ENCODE results near the gene CCDC50.

CCDC50 gene

DNA sequence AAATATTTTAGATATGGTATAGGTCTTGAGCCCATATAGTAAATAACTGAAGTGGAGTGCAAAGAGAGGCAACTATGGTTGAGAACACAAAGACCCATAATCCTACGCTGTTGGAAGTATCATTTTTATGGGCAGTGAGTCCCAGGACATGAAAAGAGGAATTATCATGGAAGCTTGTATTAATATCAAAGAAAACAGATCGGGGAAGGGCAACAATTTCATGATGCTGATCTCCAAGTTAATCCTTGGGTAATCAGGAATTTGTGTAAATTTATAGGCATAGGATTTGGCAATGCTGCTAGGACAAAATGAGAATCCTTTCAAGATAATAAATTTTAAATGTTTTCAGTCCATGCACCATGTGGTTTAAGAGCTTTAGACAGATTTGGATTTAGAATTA, 91.6 kb downstream of the CCDC50 start:
- no peak for DNase-seq (ENCODE audit: low spot score)

DNA sequence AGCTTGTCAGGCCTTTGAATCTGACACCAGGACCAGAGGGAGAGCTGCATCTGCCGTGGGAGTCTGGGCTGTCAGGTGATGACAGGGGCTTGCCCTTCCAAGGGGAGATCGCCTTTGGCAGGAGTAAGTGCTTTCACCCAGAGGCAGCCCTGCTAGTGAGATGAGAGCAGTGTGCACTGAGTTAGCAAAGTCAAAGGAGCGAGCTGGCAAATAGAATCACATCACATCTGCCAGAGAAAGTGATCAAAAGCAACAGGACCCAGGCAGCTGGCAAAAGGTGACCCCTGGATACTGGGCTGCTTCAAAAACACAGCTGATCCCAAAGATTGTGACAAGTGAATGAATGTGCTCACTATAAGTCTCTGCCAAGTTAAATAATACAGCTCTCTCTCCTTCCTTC, 95.7 kb downstream of the CCDC50 start:
- DNase-seq (ENCODE audit: low spot score) = peak; percentile 60

DNA sequence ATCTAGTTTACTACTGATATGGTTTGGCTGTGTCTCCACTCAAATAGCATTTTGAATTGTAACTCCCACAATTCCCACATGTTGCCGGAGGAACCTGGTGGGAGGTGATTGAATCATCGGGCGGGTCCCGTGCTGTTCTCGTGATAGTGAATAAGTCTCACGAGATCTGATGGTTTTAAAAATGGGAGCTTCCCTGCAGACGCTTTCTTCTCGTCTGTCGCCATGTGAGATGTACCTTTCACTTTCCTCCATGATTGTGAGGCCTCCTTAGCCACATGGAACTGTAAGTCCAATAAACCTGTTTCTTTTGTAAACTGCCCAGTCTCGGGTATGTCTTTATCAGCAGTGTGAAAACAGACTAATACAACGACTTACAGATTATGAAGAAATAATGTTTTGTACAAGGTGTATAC, 96.1 kb downstream of the CCDC50 start:
- DNase-seq (ENCODE audit: low spot score) = peak; percentile 85

DNA sequence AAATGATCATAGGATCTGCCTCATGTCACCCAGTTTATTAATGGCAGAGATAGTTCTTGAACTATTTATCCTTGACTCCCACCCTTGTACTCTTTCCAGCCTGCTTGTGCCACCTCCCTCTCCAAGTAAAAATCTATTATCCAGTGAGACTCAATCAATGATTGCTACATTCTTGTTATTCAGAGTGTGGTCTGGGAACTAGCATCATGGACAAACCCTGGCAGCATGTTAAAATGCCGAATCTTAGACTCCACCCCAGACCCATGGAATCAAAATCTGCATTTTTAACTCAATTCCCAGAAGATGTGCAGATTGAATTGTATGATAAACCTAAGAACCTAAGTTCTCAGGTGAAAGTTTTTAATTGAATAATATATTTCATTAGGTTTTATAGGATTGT, 97.1 kb downstream of the CCDC50 start:
- no peak for DNase-seq (ENCODE audit: low spot score)

DNA sequence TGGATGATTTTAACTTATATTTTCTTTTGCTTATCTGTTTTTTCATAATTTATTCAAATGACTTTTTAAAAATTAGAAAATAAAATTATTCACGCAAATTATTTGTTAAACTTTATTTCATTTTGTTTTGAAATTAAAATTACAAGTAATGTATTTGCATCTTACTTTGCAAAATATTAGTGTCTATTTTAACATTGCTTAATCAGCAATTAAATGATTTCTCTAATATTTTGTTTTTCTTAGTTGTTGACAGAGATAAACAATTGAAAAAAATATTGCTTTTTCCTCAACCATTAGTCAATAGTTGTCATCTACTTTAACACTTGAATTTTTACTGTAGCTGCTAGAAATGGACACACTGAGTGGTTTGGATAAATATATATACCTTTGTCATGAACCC, 99.0 kb downstream of the CCDC50 start:
- no peak for DNase-seq (ENCODE audit: low spot score)

DNA sequence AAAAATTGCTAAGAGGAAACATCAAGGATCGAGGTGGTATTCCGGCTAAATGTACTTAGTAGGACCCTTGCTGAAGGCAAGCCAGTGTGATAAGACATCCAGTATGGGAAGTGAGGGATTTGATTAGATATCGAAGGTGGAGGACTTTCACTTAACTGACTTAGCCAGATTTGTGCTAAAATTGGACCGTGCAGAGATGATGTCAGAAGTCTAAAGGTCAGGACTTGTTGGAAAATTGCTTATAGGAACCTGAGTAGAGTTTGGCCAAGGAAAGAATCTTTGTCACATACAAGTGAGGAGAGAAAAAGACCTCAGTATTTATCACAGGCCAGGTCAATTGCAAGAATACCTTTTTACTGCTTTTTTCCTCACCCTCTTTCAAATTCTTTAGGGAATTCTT, 100.9 kb downstream of the CCDC50 start:
- DNase-seq (ENCODE audit: low spot score) = no peak

DNA sequence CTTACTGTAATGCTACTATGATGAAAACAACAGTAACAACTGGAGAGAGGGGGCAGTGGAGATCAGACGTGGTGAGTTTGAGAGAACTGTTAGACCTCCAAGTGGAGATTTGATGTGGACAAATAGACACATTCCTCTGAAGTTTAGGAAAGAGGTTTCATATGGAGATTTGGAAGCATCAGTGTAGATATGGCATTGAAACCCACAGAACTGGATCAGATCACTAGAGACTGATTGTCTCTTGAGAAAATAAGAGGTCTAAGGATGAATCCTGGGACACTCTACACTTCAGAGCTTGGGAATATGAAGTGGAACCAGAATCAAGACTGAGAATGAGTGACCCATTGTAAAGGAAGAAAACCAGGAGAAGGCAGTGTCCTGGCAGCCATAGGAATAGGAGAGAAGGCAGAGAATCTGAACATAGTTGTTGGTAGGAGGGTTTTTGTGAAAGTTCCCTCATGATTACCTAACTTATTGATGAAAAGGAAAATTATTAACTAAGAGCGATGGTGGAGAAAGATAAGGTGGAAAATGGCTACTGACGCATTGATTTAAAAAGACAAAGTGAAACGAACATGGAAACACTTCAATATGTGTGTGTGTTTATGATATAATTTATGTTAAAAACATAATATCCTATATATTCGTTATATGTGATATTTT, 102.1 kb downstream of the CCDC50 start:
- no peak for DNase-seq (ENCODE audit: low spot score)

DNA sequence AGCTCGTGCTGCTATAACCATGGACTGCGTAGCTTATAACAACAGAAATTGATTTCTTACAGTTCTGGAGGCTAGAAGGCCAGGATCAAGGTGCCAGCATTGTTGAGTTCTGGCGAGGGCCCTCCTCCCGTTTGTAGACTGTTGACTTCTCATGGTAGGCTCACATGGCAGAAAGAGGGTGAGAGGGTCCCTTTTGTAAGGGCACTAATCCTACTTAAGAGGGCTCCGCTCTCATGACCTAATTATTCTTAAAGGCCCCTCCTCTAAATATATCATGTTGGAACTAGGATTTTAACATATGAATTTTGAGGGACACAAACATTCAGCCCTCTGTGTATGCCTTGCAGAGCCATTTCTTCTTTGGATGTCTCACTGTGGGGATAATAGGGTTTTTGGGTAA, 103.0 kb downstream of the CCDC50 start:
- DNase-seq (ENCODE audit: low spot score) = no peak

DNA sequence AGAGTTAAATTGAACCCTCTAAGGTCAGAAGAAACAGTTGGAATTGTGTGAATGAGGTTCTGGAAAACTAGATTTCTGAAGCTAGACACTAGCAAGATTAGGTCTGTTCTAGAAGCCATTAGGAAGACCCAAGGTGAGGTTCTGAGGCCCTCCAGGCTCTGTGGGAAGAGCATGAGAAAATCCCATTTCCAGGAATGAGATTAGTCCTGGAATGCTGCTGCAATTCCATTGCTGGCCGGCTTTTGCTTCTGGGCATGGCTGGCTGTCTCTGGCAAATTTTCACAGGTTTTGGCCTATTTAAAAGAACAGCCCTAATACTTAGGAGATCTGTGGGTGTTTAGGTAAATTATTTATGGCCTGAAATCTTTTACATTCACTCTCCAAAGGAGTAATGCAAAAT, 104.8 kb downstream of the CCDC50 start:
- no peak for DNase-seq (ENCODE audit: low spot score)

DNA sequence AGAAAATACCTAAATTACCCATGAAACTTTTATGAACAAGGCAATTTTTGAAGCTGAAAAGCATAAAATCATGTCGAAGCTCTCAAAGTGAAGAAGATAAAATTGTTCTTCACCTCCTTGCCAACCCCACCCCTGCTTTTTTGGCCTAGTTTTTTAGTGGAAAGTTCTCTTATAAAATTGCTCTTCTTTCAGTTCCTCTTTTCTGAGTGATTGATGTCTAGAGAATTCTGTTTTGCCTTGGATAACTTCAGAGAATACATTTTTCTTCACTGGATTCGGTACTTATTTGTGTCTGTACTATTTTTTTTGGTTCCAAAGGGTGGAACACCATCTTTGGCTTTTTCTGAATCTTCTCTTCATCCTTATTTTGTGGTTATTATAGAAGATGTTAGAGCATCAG, 106.8 kb downstream of the CCDC50 start:
- DNase-seq (ENCODE audit: low spot score) = no peak

DNA sequence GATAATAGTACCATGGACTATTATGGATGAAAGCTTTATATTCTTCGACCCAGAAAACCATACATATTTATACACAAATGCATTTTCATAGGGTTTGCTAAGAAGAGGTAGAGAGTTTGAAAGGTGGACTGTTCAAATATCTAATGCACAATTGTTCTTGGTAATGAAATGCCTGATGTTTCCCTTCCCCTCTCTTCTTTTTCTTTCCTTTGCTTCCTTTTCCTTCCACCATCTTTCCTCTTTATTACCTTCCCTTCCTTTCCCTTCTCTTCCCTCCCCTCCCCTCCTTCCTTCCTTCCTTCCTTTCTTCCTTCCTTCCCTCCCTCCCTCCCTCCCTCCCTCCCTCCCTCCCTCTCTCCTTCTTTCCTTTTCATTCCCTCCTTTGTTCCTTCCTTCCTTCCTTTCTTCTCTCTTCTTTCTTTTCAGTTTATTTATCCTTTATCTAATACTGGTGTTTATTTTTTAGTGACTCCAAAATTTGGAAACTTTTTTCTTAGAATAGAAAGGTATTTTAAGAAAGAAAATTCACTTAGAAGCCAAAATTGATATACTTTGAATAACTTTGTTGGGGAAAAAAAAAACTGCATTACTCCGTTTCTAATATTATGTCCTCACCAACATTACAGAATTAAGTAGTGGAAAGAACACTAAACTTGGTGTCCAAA, 109.1 kb downstream of the CCDC50 start:
- no peak for DNase-seq (ENCODE audit: low spot score)

DNA sequence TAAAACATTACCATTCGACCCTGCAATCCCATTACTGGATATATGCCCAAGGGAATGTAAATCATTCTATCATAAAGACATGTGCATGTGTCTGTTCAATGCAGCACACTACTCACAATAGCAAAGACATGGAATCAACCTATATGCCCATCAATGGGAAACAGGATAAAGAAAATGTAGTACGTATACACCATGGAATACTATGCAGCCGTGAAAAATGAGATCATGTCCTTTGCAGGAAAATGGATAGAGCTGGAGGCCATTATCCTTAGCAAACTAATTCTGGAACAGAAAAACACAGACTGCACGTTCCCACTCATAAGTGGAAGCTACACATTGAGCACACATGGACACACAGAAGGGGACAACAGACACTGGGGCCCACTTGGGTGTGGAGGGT, 111.3 kb downstream of the CCDC50 start:
- no peak for DNase-seq (ENCODE audit: low spot score)

DNA sequence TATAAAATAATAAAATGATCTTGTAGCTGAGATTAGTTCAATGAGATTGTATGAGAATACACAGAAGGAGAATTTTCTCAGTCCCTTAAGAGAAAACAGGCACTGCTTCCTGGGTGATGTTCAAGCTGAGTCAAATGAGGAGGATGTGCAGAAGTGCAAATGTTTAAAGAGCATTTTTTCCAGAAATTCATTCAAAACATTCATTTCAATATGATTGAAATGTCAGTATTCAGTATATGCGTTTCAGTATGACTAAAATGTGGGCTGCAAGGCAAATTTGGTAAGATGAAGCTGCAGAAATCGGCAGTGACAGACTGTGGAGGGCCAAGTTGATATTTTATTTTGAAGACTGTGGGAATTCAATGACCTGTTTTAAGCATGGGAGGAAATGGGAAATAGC, 112.5 kb downstream of the CCDC50 start:
- DNase-seq (ENCODE audit: low spot score) = no peak

DNA sequence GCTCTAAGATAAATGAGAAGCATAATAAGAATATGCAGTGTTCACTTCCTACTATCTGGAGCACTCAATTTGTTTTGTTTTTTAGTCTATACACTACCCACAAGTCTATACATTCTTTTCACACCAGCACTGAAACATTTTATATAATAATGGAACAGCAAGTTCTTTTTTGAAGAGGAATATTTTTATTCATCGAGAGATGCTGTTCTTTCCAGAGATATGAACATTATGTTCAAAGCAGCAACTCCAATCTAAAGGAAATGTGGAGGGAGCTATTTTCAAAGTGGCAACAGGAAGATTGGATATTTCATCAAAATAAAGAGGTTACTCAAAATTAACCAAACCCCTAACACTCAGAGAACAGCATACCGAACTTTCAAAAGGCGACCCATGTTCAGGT, 115.4 kb downstream of the CCDC50 start:
- no peak for DNase-seq (ENCODE audit: low spot score)

All from SK-N-DZ (cell line).